HG03045 (cell line): ENCODE results near the gene ECE1.
"Not testable (repeated sequence)": the region's sequence is repeated elsewhere in the genome, so short reads cannot be mapped to it uniquely, and the experiment has no call there.

Source experiments
- ATAC-seq: cut with Tn5 transposase; IDR thresholded peaks from one replicate; pipeline ENCODE4 v1.9.1; 2021; ENCODE audit warnings: mild to moderate bottlenecking, moderate library complexity; ENCODE audit not compliant: unreplicated experiment

Gene ECE1

GRCh38 chr1:21188235-21188634 is 102.0 kb downstream of the ECE1 start:
- ATAC-seq, result no peak

- no peak for ATAC-seq
Observed at GRCh38 chr1:21185221-21185731, 105.0 kb downstream of the ECE1 start.

- no peak for ATAC-seq
Observed at GRCh38 chr1:21184276-21184675, 106.0 kb downstream of the ECE1 start.

DNA sequence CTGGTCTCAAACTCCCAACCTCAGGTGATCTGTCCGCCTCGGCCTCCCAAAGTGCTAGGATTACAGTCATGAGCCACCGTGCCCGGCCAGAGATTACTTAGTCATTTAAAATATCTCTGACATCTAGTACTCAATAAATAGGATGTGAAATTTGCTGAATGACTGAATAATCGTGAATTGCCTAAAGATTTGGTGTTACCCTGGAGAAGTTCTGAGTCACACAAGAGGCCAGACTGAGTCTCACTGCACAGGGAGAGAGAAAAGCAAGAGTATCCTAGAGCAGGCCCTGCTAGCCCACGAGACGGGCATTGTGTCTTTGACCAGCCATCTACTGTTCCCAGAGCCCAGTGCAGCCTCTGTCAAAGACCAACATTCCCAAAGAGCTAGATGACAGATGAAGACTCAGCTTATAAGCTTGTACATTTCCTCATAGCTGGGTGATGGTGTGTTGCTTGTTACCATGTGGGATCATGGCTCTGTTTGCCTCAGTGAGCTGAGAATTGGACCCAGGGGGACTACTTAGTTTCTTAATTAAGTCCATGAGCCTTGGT is 108.0 kb downstream of the ECE1 start:
- ATAC-seq, result no peak

GRCh38 chr1:21178271-21178670 is 112.0 kb downstream of the ECE1 start:
- ATAC-seq, result not testable (repeated sequence)

GRCh38 chr1:21176586-21177555 is 113.4 kb downstream of the ECE1 start, which contains the start of gene EIF4G3:
EIF4G3 (minus strand) TSS chr1:21176897; CDS start chr1:21002742, 174,155 bp downstream.
- peak; percentile 89 for ATAC-seq

- peak; percentile 25 for ATAC-seq
Observed at GRCh38 chr1:21175670-21176581, 114.3 kb downstream of the ECE1 start.

- no peak for ATAC-seq
Observed at GRCh38 chr1:21175324-21175669, 115.0 kb downstream of the ECE1 start.

- ATAC-seq, result no peak
Observed at GRCh38 chr1:21174654-21175323, 115.5 kb downstream of the ECE1 start.

DNA sequence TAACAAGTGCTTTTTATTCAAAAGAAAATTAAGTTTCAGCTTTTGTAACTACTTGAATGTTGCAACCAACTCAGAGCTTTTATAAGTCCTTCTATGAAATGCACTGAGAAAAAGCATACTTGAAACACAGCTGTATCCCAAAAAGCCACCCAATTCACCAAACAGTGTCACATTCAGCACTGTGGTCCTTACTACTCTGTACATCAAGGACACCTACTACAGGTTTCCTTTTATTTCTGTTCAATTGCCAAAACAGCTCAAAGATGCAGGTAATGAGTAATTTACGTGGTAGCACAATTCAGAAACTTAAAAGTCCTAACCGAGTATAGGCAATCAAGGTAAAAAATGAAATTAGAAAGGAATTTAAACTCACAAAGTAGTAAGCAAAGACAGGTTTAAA is 116.0 kb downstream of the ECE1 start:
- no peak for ATAC-seq

DNA sequence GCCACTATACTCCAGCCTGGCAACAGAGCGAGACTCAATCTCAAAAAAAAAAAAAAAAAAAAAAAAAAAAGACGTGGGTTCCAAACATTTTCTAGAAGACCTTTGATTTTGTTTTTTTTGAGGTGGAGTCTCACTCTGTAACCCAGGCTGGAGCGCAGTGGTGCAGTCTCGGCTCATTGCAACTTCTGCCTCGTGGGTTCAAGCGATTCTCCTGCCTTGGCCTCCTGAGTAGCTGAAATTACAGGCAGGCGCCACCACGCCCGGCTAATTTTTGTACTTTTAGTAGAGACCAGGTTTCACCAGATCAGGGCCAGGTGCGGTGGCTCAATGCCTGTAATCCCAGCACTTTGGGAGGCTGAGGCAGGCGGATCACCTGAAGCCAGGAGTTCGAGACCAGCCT is 117.2 kb downstream of the ECE1 start:
- ATAC-seq, result not testable (repeated sequence)

DNA sequence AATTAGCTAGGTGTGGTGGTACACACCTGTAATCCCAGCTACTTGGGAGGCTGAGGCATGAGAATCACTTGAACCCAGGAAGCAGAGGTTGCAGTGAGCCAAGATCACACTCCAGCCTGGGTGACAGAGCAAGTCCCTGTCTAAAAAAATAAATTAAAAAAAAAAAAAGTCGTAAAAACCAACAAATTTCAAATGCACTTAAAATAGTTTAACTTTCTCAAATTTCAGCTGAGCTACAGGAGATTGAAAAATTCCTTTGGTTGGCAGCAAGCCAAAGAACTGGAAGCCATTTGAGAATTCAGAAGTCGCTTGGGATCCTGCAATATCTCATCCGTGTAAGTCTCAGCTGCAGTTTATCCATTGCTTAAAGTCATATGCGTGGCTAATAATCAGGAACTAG is 119.4 kb downstream of the ECE1 start:
- ATAC-seq, result not testable (repeated sequence)

DNA sequence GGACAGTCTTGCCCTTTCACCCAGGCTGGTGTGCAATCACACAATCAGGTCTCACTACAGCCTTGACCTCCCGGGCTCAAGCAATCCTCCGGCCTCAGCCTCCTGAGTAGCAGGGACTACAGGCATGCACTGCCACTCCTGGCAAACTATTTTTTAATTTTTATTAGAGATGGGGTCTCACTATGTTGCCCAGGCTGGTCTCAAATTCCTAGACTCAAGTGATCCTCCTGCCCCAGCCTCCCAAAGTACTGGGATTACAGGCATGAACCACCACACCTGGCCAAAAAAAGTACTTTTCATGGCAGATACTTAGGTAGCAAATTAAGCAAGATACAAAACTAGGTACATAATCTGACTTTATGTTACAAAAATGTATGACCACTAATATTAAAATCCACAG is 121.8 kb downstream of the ECE1 start:
- no peak for ATAC-seq
